K562 (cell line): Measurements from ENCODE around the gene GATB. TPM values are rescaled to one million over a fixed set of nuclear protein-coding genes. Genes with fewer than 3 reads are reported as not detected.

Experiments
- ATAC-seq: fragments of 200-7000 bp; cut with Tn5 transposase; 3 replicates; pipeline ENCODE4 v1.9.1; 2020; ENCODE audit warnings: moderate library complexity
- BruUV-seq: library from RNA; stranded (reverse); fragments of 400-500 nt; replicated peaks from 2 replicates; lab custom pipeline; 2021; lab: Mats Ljungman, UMichigan
- CTCF ChIA-PET: fragments of 300-600 bp; formaldehyde crosslinking; extraction: SDS; loops from one replicate; lab custom pipeline; 2021; ENCODE audit warnings: low intra/inter-chr PET ratio; lab: Yijun Ruan, JAX
- POLR2A ChIA-PET: fragments of 300-600, 350-650 bp; sonication (Branson Sonifier 250); formaldehyde crosslinking; extraction: SDS; loops from one replicate; lab custom pipeline; 2021; ENCODE audit warnings: antibody characterized with exemption, inconsistent platforms; lab: Yijun Ruan, JAX
- DNase-seq, 4 experiments: peaks; one replicate each; pipeline versions ENCODE4 v3.0.0 to v3.0.0-alpha.2; 2011 to 2018; ENCODE audit warnings: low spot score in 3 of 4, mixed read lengths in 3 of 4; ENCODE audit errors: extremely low read depth in 1 of 4
- FAIRE-seq: peaks from 2 replicates; lab custom pipeline; 2011; peaks lifted over from hg19 to GRCh38; lab: Jason Lieb, UNC
- H2AFZ ChIP-seq: 2 replicates; pipeline ENCODE4 v1.6.0; 2011; ENCODE audit warnings: low read depth, low read length, control low read depth, inconsistent platforms
- H3K27ac ChIP-seq: fragments of 200-600 bp; 3 replicates; pipeline ENCODE4 v1.8.0; 2011; ENCODE audit warnings: low read depth, mild to moderate bottlenecking, control low read depth, inconsistent platforms, low read length, moderate library complexity, mixed read lengths; ENCODE audit errors: extremely low read depth
- H3K27me3 ChIP-seq, 2 experiments: fragments of 300-600 bp in 1 of 2; 2 replicates in 1 of 2; 3 replicates in 1 of 2; pipeline versions ENCODE4 v1.6.0 to v1.8.0; 2011; ENCODE audit warnings: inconsistent platforms in 2 of 2, low read length in 2 of 2, mild to moderate bottlenecking in 1 of 2, mixed read lengths in 1 of 2, moderate library complexity in 1 of 2; ENCODE audit not compliant: control insufficient read depth in 2 of 2, insufficient read depth in 2 of 2
- H3K36me3 ChIP-seq: fragments of 300-600 bp; 3 replicates; pipeline ENCODE4 v1.8.0; 2011; ENCODE audit warnings: mild to moderate bottlenecking, low read length, inconsistent platforms; ENCODE audit not compliant: control insufficient read depth, insufficient read depth
- H3K4me1 ChIP-seq, 2 experiments: fragments of 200-600 bp in 1 of 2; replicated peaks in 1 of 2; 2 replicates in 1 of 2; 3 replicates in 1 of 2; pipeline versions ENCODE4 v1.5.1 to v1.8.0; 2011; ENCODE audit warnings: inconsistent platforms in 2 of 2, low read length in 2 of 2, mild to moderate bottlenecking in 1 of 2, mixed read lengths in 1 of 2, moderate library complexity in 1 of 2; ENCODE audit not compliant: control insufficient read depth in 2 of 2, insufficient read depth in 2 of 2
- H3K4me2 ChIP-seq: 2 replicates; pipeline ENCODE4 v1.6.1; 2011; ENCODE audit warnings: low read length, control low read depth, inconsistent platforms, mixed read lengths; ENCODE audit not compliant: insufficient read depth
- H3K4me3 ChIP-seq: fragments of 200-600 bp; sonication (generic), shearing (Covaris generic); 2 replicates; pipeline ENCODE4 v1.5.1; 2016; ENCODE audit warnings: control low read depth, inconsistent platforms
- H3K79me2 ChIP-seq: fragments of 200-600 bp; 3 replicates; pipeline ENCODE4 v1.8.0; 2011; ENCODE audit warnings: low read length, inconsistent platforms; ENCODE audit not compliant: control insufficient read depth, insufficient read depth
- H3K9ac ChIP-seq, 2 experiments: 2 replicates each; pipeline versions ENCODE4 v1.6.0 to v1.6.1; 2011; ENCODE audit warnings: low read depth in 2 of 2, low read length in 2 of 2, control low read depth in 1 of 2, inconsistent platforms in 1 of 2, mild to moderate bottlenecking in 1 of 2, mixed read lengths in 1 of 2; ENCODE audit not compliant: insufficient read depth in 1 of 2
- H3K9me1 ChIP-seq: one replicate; pipeline ENCODE4 v1.6.0; 2011; ENCODE audit warnings: inconsistent platforms, mild to moderate bottlenecking, low read length, moderate library complexity; ENCODE audit not compliant: control insufficient read depth, insufficient read depth
- H3K9me3 ChIP-seq: replicated peaks from 2 replicates; pipeline ENCODE4 v1.5.1; 2011; ENCODE audit warnings: low read depth, low read length, inconsistent platforms; ENCODE audit not compliant: control insufficient read depth, insufficient read depth
- H4K20me1 ChIP-seq: replicated peaks from 2 replicates; pipeline ENCODE4 v1.6.1; 2011; ENCODE audit warnings: low read length, inconsistent platforms, mixed read lengths; ENCODE audit not compliant: control insufficient read depth, insufficient read depth
- CTCF ChIP-seq, 3 experiments: IDR thresholded peaks in 2 of 3; conservative IDR thresholded peaks in 1 of 3; 2 replicates each; pipeline ENCODE4 v1.5.1; 2011 to 2012; ENCODE audit warnings: low read length in 3 of 3, mild to moderate bottlenecking in 3 of 3, control low read depth in 2 of 3, improper control_type of control experiment in 1 of 3, inconsistent platforms in 1 of 3, low read depth in 1 of 3, mixed read lengths in 1 of 3, moderate library complexity in 1 of 3; ENCODE audit not compliant: insufficient read depth in 2 of 3
- GTF2E2 ChIP-seq: fragments of 200-800 bp; sonication (Bioruptor generic); IDR thresholded peaks from 2 replicates; pipeline ENCODE4 v1.6.1; 2016; ENCODE audit warnings: missing genetic modification characterization, missing compliant biosample characterization
- MECOM ChIP-seq: fragments of 250-450 bp; sonication (Bioruptor Pico); IDR thresholded peaks from 2 replicates; pipeline ENCODE4 v1.8.0; 2022; ENCODE audit warnings: inconsistent platforms
- WGBS: fragments of 100-300 bp; shearing (Covaris generic); methylation state at CpG from one replicate; pipeline ENCODE4 v1.1.6; 2016; ENCODE audit warnings: low coverage, mixed read lengths; ENCODE audit not compliant: insufficient coverage; ENCODE audit errors: missing lambda C conversion rate; 5-methylcytosine and 5-hydroxymethylcytosine counted together
- in situ Hi-C: fragments of 300-500 bp; cut with MboI; formaldehyde crosslinking; loops from 4 replicates; pipeline ENCODE4 v1.15.0; 2018; ENCODE audit warnings: inconsistent platforms, mixed read lengths
- intact Hi-C: fragments of 100-400 bp; cut with micrococcal nuclease; formaldehyde crosslinking; loops from 2 replicates; pipeline ENCODE4 v1.14.2; 2022
- polyA plus RNA-seq, 8 experiments: library from polyadenylated mRNA; depleted of rRNA in 4 of 8; stranded (reverse) in 5 of 8; unstranded in 3 of 8; fragments of >200 nt; fragmentation: Nextera tagmentation in 2 of 8; fragmentation: Illumina TruSeq in 1 of 8; extraction: Ambion mirVana in 2 of 8; extraction: Trizol in 1 of 8; gene quantifications; 2 replicates each; pipeline versions ENCODE4 v1.2.1 to v1.2.3, GENCODE V29; 2011 to 2014; ENCODE audit warnings: inconsistent platforms in 1 of 8, missing spikeins in 1 of 8
- total RNA-seq, 7 experiments: library from RNA; depleted of rRNA in 6 of 7; stranded (reverse); fragments of >200 nt in 6 of 7; fragmentation: Illumina TruSeq in 2 of 7; extraction: Trizol in 2 of 7; gene quantifications; 2 replicates each; pipeline versions ENCODE4 v1.2.1 to v1.2.3, GENCODE V29; 2011 to 2021; ENCODE audit warnings: low replicate concordance in 1 of 7

The GATB gene
- total and polyA plus RNA-seq, 9 of the 15 experiments (the other 6 are each of a cell fraction or from before 2014, with no cell fraction given), result 15.3 to 31.8 (median 26.2) TPM

GRCh38 chr4:151766691-151767090 lies 5.9 kb upstream of the GATB start:
- Histone ChIP-seq H4K20me1 (no peaks in the 10 kb centered on the region), H3K27ac (no peak overlapping the region), H3K4me3 (no peak overlapping the region)
- intact Hi-C loops, result no loop called here
- POLR2A ChIA-PET, result no interaction called here
- TF ChIP-seq MECOM (CRISPR knock-in tag) (no peak), CTCF (IDR thresholded peaks at IDR 0.05 in 2 of 3, conservative IDR thresholded peaks at IDR 0.05 in 1 of 3; ENCODE audit: insufficient read depth in 2 of 3, low read depth in 1 of 3, low read length in 3 of 3) (peak in 2 of 3 experiments; percentile 10 to 16; a peak in 2 of 6 replicates), GTF2E2 (tag) (no peak)
- TF ChIP-seq, all 486 proteins: peak for 1
- Histone ChIP-seq H3K79me2 (no peaks in the 10 kb centered on the region), H3K4me2 (no peak overlapping the region), H3K9me1 (no peaks in the 10 kb centered on the region), H3K9me3 (no peaks in the 10 kb centered on the region), H3K9ac (no peak overlapping the region), H2AFZ (no peak overlapping the region), H3K27me3 (peaks cover 0 to 5% of the 10 kb centered on the region in 2 experiments; a peak in 1 of 5 replicates), H3K4me1 (peaks cover 0 to 3% of the 10 kb centered on the region in 2 experiments; a peak in 2 of 5 replicates), H3K36me3 (no peaks in the 10 kb centered on the region)
- FAIRE-seq, result no peak
- in situ Hi-C loops, result no loop called here
- 0% methylated on average over 4 of the region's 4 CpGs for WGBS
- DNase-seq, result no peak
- ATAC-seq, result no peak
- BruUV-seq, result no TSS peak
- CTCF ChIA-PET, result no interaction called here
